Activated CD8-positive, alpha-beta T cell treated with anti-CD3 and anti-CD28 coated beads for 36 hours (primary cell): ENCODE measurements around the gene ZPBP. TPM values are rescaled to one million over a fixed set of nuclear protein-coding genes. Genes with fewer than 3 reads are reported as not detected.
A peak's percentile ranks its signal among the peaks of the same experiment; 100 is the strongest.

Source experiments
- ATAC-seq: fragments of 200-7000 bp; cut with Tn5 transposase; one replicate; pipeline ENCODE4 v1.10.0; 2021; ENCODE audit warnings: mild to moderate bottlenecking, moderate library complexity
- CTCF ChIA-PET: fragments of 350-600 bp; sonication (Branson Sonifier 250); formaldehyde crosslinking; loops from one replicate; lab custom pipeline; 2021; ENCODE audit warnings: antibody characterized with exemption; lab: Charles Lee
- POLR2A ChIA-PET: fragments of 350-600 bp; sonication (Branson Sonifier 250); formaldehyde crosslinking; loops from one replicate; lab custom pipeline; 2021; ENCODE audit warnings: antibody characterized with exemption; lab: Charles Lee
- DNase-seq: peaks from one replicate; pipeline ENCODE4 v3.0.0-alpha.2; 2020
- H3K27ac Mint-ChIP-seq: one replicate; pipeline ENCODE4 v1.8.0; 2021; ENCODE audit warnings: mild to moderate bottlenecking, mixed read lengths
- H3K27me3 Mint-ChIP-seq: one replicate; pipeline ENCODE4 v1.8.0; 2021; ENCODE audit warnings: mixed read lengths
- H3K36me3 Mint-ChIP-seq: one replicate; pipeline ENCODE4 v1.8.0; 2021; ENCODE audit warnings: low read depth, mixed read lengths
- H3K4me1 Mint-ChIP-seq: one replicate; pipeline ENCODE4 v1.8.0; 2021; ENCODE audit warnings: low read depth, mixed read lengths
- H3K4me3 Mint-ChIP-seq: one replicate; pipeline ENCODE4 v1.8.0; 2021; ENCODE audit warnings: mild to moderate bottlenecking, moderate library complexity, mixed read lengths
- H3K9me3 Mint-ChIP-seq: one replicate; pipeline ENCODE4 v1.8.0; 2021; ENCODE audit warnings: mixed read lengths
- intact Hi-C: fragments of 100-400 bp; cut with micrococcal nuclease; formaldehyde crosslinking; loops from one replicate; pipeline ENCODE4 v1.10.0; 2022
- total RNA-seq, 2 experiments: library from RNA; stranded (reverse); gene quantifications; one replicate each; pipeline ENCODE4 v1.2.3, GENCODE V29; 2021
- TF ChIP-seq, protein P1 (sequence below): fragments of 200-600 bp; IDR thresholded peaks from one replicate; pipeline ENCODE4 v1.8.0; 2022; ENCODE audit warnings: antibody characterized with exemption, mild to moderate bottlenecking

The ZPBP gene
- total RNA-seq, 2 experiments from 2014 or later, result 0.36 TPM; not detected in 1

DNA sequence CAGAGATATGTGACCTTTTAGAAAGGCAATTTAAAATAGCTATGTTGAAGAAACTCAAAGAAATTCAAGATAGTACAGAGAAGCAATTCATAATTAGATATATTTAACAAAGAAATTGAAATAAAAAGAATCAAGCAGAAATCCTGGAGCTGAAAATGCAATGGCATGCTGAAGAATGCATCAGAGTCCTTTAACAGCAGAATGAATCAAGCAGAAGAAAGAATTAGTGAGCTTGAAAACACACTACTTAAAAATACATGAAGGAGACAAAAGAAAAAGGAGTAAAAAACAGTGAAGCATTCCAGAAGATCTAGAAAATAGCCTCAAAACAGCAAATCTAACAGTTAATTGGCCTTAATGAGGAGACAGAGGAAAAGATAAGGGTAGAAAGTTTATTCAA, 20.0 kb downstream of the ZPBP start:
- TF ChIP-seq, protein P1, sequence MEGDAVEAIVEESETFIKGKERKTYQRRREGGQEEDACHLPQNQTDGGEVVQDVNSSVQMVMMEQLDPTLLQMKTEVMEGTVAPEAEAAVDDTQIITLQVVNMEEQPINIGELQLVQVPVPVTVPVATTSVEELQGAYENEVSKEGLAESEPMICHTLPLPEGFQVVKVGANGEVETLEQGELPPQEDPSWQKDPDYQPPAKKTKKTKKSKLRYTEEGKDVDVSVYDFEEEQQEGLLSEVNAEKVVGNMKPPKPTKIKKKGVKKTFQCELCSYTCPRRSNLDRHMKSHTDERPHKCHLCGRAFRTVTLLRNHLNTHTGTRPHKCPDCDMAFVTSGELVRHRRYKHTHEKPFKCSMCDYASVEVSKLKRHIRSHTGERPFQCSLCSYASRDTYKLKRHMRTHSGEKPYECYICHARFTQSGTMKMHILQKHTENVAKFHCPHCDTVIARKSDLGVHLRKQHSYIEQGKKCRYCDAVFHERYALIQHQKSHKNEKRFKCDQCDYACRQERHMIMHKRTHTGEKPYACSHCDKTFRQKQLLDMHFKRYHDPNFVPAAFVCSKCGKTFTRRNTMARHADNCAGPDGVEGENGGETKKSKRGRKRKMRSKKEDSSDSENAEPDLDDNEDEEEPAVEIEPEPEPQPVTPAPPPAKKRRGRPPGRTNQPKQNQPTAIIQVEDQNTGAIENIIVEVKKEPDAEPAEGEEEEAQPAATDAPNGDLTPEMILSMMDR, result no peak
- peaks cover 5% of the 10 kb centered on the region for H3K27me3 Mint-ChIP-seq
- CTCF ChIA-PET, result interaction anchor here (0.9 to 1.1 kb wide), 2 partner anchors 13 to 38 kb away, joined by 3 read pairs; no protein-coding TSS in a partner anchor
- intact Hi-C loops, result no loop called here
- H3K4me3 Mint-ChIP-seq, result no peak overlapping the region
- ATAC-seq (no peak), DNase-seq (no peak)
- H3K27ac Mint-ChIP-seq, result no peak overlapping the region
- peaks cover 12% of the 10 kb centered on the region for H3K36me3 Mint-ChIP-seq
- H3K4me1 Mint-ChIP-seq, result peaks cover 20% of the 10 kb centered on the region
- peaks cover 23% of the 10 kb centered on the region for H3K9me3 Mint-ChIP-seq
- POLR2A ChIA-PET, result no interaction called here

DNA sequence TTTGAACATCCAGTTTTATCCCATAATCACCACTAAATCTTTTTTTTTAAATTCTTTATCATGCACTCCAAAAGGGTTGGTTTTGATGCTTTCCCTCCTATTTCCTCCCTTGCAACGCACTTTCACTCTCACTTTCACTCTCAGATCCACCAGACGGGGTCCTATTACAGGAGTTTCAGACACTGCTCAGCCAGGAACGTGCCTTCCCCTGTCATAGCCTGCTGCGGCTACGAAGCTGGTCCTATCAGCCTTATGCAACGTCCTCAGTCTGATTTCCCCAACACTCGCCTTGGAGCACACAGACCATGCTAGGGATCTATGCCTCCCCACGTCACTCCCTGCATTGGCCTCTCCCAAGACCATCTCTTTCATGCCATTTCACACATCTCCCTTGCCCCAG, 23.4 kb downstream of the ZPBP start:
- TF ChIP-seq, protein P1, result no peak
- H3K4me1 Mint-ChIP-seq, result peaks cover 22% of the 10 kb centered on the region
- ATAC-seq (peak; percentile 82), DNase-seq (peak; percentile 45)
- CTCF ChIA-PET, result interaction anchor here (1.3 kb wide), 1 partner anchor 17 kb away, joined by 3 read pairs; no protein-coding TSS in a partner anchor
- H3K36me3 Mint-ChIP-seq, result peaks cover 12% of the 10 kb centered on the region
- POLR2A ChIA-PET, result no interaction called here
- H3K27ac Mint-ChIP-seq, result peak overlapping the region; percentile 82
- intact Hi-C loops, result no loop called here
- H3K4me3 Mint-ChIP-seq, result peak overlapping the region; percentile 73
- peaks cover 23% of the 10 kb centered on the region for H3K9me3 Mint-ChIP-seq
- H3K27me3 Mint-ChIP-seq, result no peaks in the 10 kb centered on the region

DNA sequence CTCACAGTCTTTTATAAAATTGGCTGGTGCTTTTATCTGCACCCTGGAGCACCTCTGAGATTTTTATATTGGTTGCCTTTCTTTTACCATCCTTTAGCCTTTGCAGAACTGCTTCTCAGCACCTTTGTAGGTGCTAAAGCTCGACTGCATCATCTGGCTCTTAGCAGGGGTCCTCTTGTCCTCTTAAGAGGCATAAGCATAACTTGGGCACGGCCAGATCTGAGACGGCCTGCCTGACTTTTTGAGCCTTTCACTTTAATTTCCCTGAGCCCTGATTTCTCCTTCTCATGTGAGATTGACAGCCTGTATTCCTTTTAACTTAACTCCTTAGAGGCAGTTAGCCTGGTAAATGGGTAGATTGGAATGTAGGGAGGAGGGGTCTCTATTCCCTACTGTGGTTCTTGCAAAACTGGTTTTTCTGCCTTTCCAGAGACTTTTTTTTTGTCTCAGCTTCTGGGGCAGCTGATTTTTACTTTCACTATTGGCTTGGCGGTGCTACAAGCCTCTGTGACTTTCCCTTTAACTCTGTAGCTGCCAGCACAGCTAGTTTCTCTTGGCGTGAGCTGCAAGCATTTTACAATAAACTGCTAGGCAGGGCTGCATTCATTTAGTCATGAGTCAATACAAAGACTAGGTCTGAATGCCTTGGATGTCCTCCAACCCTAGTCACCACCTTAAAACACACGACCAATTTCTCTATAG, 24.0 kb downstream of the ZPBP start:
- peaks cover 24% of the 10 kb centered on the region for H3K9me3 Mint-ChIP-seq
- ChIA-PET POLR2A (no interaction called here), CTCF (interaction anchor here (1.3 to 2.0 kb wide), 4 partner anchors 11 to 24 kb away, joined by 3 to 9 read pairs (median 8); partner anchors contain the start of gene ZPBP)
- intact Hi-C loops, result no loop called here
- peaks cover 22% of the 10 kb centered on the region for H3K4me1 Mint-ChIP-seq
- ATAC-seq, result peak; percentile 70
- TF ChIP-seq, protein P1, result no peak
- DNase-seq, result peak; percentile 40
- H3K4me3 Mint-ChIP-seq, result peak overlapping the region; percentile 73
- no peaks in the 10 kb centered on the region for H3K27me3 Mint-ChIP-seq
- peak overlapping the region; percentile 82 for H3K27ac Mint-ChIP-seq
- peaks cover 12% of the 10 kb centered on the region for H3K36me3 Mint-ChIP-seq

DNA sequence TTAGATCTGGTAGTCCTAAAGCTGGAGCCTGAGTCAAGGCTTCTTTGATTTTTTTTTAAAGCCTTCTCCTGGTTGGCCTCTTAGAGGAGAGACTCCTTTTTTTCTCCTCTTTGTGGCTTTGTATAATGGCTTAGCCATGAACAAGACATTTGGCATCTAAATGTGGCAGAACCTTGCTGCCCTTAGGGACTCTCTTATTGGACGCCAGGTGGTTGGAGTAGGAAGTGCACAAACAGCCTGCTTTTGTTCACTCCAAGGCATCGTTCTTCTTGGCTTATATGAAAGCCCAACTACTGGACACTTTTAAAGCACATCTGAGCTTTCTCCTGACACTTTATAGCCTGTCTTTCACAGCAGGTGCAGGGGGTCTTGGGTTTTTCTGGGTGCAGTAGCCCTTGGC, 25.0 kb downstream of the ZPBP start:
- peaks cover 22% of the 10 kb centered on the region for H3K4me1 Mint-ChIP-seq
- TF ChIP-seq, protein P1, result no peak
- peaks cover 24% of the 10 kb centered on the region for H3K9me3 Mint-ChIP-seq
- peak; percentile 57 for ATAC-seq
- H3K27ac Mint-ChIP-seq, result no peak overlapping the region
- H3K4me3 Mint-ChIP-seq, result no peak overlapping the region
- POLR2A ChIA-PET, result no interaction called here
- H3K36me3 Mint-ChIP-seq, result peaks cover 8% of the 10 kb centered on the region
- DNase-seq, result peak; percentile 42
- CTCF ChIA-PET, result interaction anchor here (0.9 to 2.0 kb wide), 7 partner anchors 10 to 351 kb away, joined by 3 to 9 read pairs (median 3); partner anchors contain the start of gene ZPBP
- no peaks in the 10 kb centered on the region for H3K27me3 Mint-ChIP-seq
- intact Hi-C loops, result no loop called here

DNA sequence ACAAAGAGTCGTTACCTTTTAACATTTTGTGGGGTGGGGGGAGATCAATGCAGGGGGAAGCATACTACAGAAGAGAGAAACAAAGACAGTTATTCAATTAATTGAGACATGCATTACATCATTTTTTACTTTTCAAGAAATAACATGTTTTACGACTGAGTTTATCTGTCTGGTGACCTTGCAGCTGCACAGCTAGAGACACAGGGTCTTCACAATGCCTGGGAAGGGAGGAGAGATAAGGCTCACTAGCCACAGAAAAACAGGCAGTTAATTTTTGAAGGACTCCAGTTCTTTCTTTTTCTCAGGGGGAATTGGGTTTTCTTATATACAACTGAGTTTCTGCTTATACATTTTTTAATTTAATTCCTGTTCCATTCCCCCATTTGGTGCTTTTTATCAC, 30.1 kb downstream of the ZPBP start:
- DNase-seq (no peak), ATAC-seq (no peak)
- POLR2A ChIA-PET, result no interaction called here
- peaks cover 14% of the 10 kb centered on the region for H3K9me3 Mint-ChIP-seq
- CTCF ChIA-PET, result interaction anchor here (0.6 to 1.9 kb wide), 3 partner anchors 10 to 31 kb away, joined by 3 to 7 read pairs (median 3); no protein-coding TSS in a partner anchor
- H3K4me1 Mint-ChIP-seq, result peaks cover under 1% of the 10 kb centered on the region
- no peaks in the 10 kb centered on the region for H3K27me3 Mint-ChIP-seq
- no peak overlapping the region for H3K27ac Mint-ChIP-seq
- no peaks in the 10 kb centered on the region for H3K36me3 Mint-ChIP-seq
- TF ChIP-seq, protein P1, result no peak
- intact Hi-C loops, result no loop called here
- no peak overlapping the region for H3K4me3 Mint-ChIP-seq
